GM18505 (cell line): ENCODE measurements around the gene MRPS25.

Experiments used
- ATAC-seq: cut with Tn5 transposase; IDR thresholded peaks from one replicate; pipeline ENCODE4 v1.9.1; 2021; ENCODE audit not compliant: unreplicated experiment
- POLR2A ChIP-seq: IDR thresholded peaks from 4 replicates; pipeline ENCODE4 v1.6.1; 2011; ENCODE audit warnings: borderline replicate concordance; ENCODE audit not compliant: insufficient read depth, insufficient read length; ENCODE audit errors: extremely low read depth

The MRPS25 gene

GRCh38 chr3:15064835-15065549, at the start of gene MRPS25:
Gene MRPS25, minus strand, starts transcription at chr3:15065315. Its CDS starts 121 bp downstream, at chr3:15065194.
- TF ChIP-seq POLR2A = peak; percentile 98
- peak; percentile 97 for ATAC-seq

GRCh38 chr3:15113884-15114283, 48.8 kb upstream of the MRPS25 start:
- ATAC-seq = no peak
- no peak for TF ChIP-seq POLR2A

- no peak for TF ChIP-seq POLR2A
- ATAC-seq = no peak
Measured at GRCh38 chr3:15113471-15113870, 48.4 kb upstream of the MRPS25 start.

GRCh38 chr3:15112011-15112410, 46.9 kb upstream of the MRPS25 start:
- ATAC-seq = no peak
- no peak for TF ChIP-seq POLR2A

GRCh38 chr3:15110206-15110605, 45.1 kb upstream of the MRPS25 start:
- TF ChIP-seq POLR2A = no peak

GRCh38 chr3:15108869-15109268, 43.8 kb upstream of the MRPS25 start:
- ATAC-seq = no peak
- TF ChIP-seq POLR2A = no peak

More at GRCh38 chr3:15110206-15110605, 45.1 kb upstream of the MRPS25 start:
- no peak for ATAC-seq

- no peak for ATAC-seq
- TF ChIP-seq POLR2A = no peak
Measured at GRCh38 chr3:15108082-15108545, 43.0 kb upstream of the MRPS25 start.

- no peak for TF ChIP-seq POLR2A
- ATAC-seq = no peak
Measured at GRCh38 chr3:15107075-15107947, 42.2 kb upstream of the MRPS25 start.

GRCh38 chr3:15102836-15103235, 37.7 kb upstream of the MRPS25 start:
- no peak for ATAC-seq
- no peak for TF ChIP-seq POLR2A

- TF ChIP-seq POLR2A = no peak
- ATAC-seq = no peak
Measured at GRCh38 chr3:15102256-15102655, 37.1 kb upstream of the MRPS25 start.

GRCh38 chr3:15099364-15100098, 34.4 kb upstream of the MRPS25 start:
- peak; percentile 9 for ATAC-seq
- no peak for TF ChIP-seq POLR2A

- peak; percentile 88 for ATAC-seq
- peak; percentile 78 for TF ChIP-seq POLR2A
Measured at GRCh38 chr3:15098503-15099363, 33.6 kb upstream of the MRPS25 start, which contains the start of gene RBSN. Gene RBSN, minus strand, starts transcription at chr3:15099148. Its CDS starts 3,028 bp downstream, at chr3:15096120.
